SU-DHL-6 (cell line): ENCODE measurements around the gene PPP2R3A.

Source experiments
- EZH2phosphoT487 ChIP-seq: fragments of 200-600 bp; sonication (generic), shearing (Covaris generic); conservative IDR thresholded peaks from 2 replicates; pipeline ENCODE4 v1.6.1; 2018; ENCODE audit warnings: mild to moderate bottlenecking, antibody characterized with exemption, low read length, moderate library complexity, mixed read lengths
- TF ChIP-seq, protein P1 (sequence below): fragments of 200-600 bp; sonication (generic); IDR thresholded peaks from one replicate; pipeline ENCODE4 v1.5.1; 2017; ENCODE audit warnings: antibody characterized with exemption, mild to moderate bottlenecking, low read length, moderate library complexity; ENCODE audit not compliant: insufficient read depth, poor library complexity, severe bottlenecking

DNA sequence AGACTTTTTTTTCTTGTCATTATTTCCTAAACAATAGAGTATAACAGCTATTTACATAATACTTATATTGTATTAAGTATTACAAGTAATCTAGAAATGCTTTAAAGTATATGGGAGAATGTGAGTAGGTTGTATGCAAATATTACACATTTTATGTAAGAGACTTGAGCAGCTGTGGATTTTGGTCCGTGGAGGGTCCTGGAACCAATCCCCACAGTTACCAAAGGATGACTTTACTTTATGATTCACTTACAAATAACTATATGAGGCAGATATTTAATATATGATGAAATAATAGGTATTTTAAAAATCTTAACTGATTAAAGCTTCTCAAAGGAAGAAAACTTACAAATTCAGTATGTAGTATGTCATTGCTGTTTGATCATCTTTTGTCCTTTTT lies 56.3 kb downstream of the PPP2R3A start:
- TF ChIP-seq, protein P1, sequence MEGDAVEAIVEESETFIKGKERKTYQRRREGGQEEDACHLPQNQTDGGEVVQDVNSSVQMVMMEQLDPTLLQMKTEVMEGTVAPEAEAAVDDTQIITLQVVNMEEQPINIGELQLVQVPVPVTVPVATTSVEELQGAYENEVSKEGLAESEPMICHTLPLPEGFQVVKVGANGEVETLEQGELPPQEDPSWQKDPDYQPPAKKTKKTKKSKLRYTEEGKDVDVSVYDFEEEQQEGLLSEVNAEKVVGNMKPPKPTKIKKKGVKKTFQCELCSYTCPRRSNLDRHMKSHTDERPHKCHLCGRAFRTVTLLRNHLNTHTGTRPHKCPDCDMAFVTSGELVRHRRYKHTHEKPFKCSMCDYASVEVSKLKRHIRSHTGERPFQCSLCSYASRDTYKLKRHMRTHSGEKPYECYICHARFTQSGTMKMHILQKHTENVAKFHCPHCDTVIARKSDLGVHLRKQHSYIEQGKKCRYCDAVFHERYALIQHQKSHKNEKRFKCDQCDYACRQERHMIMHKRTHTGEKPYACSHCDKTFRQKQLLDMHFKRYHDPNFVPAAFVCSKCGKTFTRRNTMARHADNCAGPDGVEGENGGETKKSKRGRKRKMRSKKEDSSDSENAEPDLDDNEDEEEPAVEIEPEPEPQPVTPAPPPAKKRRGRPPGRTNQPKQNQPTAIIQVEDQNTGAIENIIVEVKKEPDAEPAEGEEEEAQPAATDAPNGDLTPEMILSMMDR = no peak
- no peak for TF ChIP-seq EZH2phosphoT487
